SK-N-MC (cell line): ENCODE data around the gene GAGE10.

Experiments used
- EZH2 ChIP-seq: fragments of 200-600 bp; sonication (generic); IDR thresholded peaks from one replicate; pipeline ENCODE4 v1.6.1; 2017; ENCODE audit warnings: antibody characterized with exemption
- FOXP2 ChIP-seq: optimal IDR thresholded peaks from 2 replicates; pipeline ENCODE3; 2011; ENCODE audit warnings: mild to moderate bottlenecking, moderate library complexity; ENCODE audit not compliant: insufficient read depth; ENCODE audit errors: extremely low read length, control extremely low read depth
- POLR2AphosphoS5 ChIP-seq: IDR thresholded peaks from 2 replicates; pipeline ENCODE4 v1.6.1; 2012; ENCODE audit warnings: mild to moderate bottlenecking, low read depth, low read length, borderline replicate concordance

GRCh38 chrX:49260221-49260985 is 43.0 kb upstream of the GAGE10 start:
- no peak for TF ChIP-seq EZH2
- TF ChIP-seq POLR2AphosphoS5 = no peak
- TF ChIP-seq FOXP2 = no peak
